Kidney glomerular epithelial cell (primary cell): Measurements from ENCODE around the gene BCL2L2.

Experiments
- DNase-seq: peaks from one replicate; lab custom pipeline; 2025; lab: John Stamatoyannopoulos, UW

BCL2L2 gene

GRCh38 chr14:23299986-23300686, 6.5 kb upstream of the BCL2L2 start:
- no peak for DNase-seq

DNA sequence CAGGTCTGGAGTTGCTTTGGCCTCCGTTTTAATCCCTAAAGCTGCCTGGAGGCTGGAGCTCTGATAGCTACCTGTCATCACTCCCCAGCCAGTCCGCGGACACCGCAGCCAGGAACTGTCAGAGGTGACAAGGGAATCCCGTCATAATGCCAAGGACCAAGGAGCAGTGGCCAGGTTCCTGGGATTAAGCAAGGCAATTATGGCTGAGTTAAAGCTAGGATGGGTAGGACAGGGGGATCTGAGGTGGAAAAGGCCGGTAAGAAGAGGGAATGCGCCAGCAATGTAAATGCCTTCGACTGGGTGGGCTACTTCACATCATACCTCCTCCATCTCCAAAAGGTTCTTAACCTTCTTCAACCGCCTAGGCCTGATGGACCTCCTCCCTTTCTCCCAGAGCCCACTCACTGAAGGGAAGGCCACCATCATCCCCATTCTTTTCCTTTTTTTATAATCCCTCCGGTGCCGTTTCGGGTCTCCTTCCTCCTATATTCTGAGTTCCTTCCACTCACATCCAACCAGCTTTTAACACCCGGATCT, 5.9 kb upstream of the BCL2L2 start:
- DNase-seq, result no peak

DNA sequence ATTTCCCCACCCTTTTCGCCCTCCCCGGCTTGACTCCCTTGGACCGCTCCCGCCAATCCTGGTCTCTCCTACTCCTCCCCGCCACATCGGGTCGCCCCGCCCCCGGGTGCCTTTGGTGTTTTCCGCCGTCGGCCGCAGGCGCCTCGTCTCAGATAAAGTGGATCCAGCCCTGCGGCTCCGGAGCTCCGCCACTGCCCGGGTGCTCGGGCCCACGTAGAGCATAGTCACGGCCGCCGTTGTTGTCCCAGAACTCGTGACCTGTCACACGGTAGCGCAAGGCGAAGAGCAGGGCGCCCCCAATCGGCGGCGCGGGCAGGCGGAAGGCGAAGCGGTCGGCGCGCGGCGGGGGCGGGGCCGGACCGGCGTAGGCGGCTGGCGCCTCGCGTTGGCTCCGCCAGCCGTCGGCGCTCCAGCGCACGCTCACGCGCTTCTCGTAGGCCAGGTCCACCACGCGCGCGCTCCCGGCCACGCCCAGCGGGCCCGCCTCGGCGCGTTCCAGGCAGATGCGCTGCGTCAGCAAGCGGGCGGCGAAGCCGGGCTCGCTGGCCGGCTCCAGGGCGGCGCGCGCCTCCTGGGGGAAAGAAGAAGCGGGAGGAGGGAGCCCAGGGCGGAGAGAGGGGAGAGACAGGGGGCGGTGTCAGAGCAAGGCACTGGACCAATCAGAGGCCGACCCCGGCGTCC, 5.2 kb upstream of the BCL2L2 start:
- peak; percentile 99 for DNase-seq

DNA sequence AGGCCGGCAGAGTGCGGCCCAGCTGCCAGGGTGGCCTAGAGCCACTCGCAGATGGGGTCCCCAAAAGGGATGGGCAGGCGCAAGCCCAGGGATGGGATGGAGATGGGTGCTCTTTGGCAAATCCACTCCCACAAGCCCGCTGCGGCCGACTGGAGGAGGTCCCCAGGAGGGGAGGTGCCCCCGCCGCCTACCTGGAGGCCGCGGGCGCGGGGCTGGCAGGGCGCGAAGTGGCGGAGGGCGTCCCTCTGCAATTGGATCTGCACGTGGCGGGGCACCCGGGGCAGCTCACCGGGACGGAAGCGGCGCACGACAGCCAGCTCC, 4.7 kb upstream of the BCL2L2 start:
- DNase-seq, result no peak

DNA sequence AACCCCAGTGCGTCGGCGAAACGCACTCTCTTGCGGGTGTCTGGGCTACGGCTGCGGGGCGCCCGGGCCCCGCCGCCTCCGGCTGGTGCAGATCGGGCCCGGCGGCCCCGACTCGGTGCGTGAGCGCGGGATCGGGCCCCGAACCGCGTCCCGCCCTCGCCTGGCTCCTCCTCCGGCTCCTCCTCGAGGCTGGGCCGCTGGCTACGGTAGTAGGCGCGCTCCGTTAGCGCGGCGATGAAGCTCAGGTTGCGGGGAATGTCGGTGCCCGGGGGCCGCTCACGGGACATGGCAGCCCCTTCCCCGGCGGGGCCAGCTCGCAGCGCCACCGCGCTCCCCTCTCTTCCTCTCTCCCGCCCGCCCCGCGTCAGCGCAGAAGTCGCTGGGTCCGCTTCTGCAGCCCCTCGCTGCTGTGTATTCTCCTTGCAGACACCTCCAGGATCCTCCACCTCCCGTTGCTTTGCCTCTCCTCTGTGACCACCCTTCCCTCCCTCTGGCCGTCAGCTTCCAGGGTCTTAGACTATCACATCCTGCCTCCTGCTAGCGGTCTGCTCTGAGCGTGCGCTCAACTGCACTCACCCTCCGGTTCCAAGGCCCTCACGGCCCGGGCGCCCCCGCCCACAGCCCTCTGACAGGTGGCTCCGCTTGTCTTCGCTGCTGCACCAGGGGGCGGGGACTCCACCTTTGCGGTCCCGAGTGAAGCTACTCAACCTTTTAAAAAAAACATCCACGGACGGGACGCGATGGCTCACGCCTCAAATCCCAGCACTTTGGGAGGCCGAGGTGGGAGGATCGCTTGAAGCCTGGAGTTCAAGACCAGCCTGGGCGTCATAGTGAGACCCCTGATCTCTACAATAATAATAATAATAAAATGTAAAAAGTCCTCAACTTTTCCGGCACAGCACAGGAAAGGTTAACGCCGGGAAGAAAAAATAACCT, 4.1 kb upstream of the BCL2L2 start, which contains the start of gene PPP1R3E:
Gene PPP1R3E (minus strand): TSS at position 570 of the 936 bp plus-strand sequence. CDS start 283 bp downstream, at position 287.
- DNase-seq, result peak; percentile 50

- no peak for DNase-seq
Measured at GRCh38 chr14:23307146-23307530, 505 bp downstream of the BCL2L2 start.

- DNase-seq, result no peak
Measured at GRCh38 chr14:23307687-23308644, 1.3 kb downstream of the BCL2L2 start.

- no peak for DNase-seq
Measured at GRCh38 chr14:23308721-23309445, 2.2 kb downstream of the BCL2L2 start.

DNA sequence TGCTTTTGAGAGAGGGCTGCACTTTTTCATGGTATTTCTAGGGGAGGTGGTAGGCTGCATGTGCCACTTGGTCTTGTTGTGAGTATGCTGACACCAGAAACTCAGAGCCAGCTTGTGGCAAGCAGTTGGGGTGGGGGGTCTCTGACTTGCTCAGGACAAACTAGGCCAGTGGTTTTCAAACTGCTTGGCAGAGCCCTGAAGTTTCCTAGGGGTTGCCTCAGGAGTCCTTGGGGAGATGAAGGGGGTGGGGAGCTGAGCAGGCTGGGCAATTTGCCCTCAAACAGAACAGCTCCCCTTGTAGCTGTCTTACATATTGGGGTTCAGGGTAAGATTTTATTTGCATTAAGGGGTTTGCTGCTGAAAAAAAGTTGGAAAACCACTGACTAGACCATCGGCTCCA, 3.9 kb downstream of the BCL2L2 start:
- no peak for DNase-seq

DNA sequence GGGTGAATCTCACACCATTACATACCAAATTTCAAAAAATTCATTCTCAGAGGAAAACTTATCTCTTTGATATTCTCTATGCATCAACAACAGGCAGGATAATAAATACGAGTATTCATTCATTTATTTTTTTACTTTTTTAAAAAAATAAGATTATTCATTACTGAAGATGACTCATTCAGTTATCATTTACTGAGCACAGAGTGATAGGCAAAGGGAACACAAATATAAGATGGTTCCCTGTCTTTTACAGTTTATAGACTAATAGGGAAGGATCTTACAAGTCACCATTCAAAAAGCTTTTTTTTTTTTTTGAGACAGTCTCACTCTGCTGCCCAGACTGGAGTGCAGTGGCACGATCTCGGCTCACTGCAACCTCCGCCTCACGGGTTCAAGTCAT, 9.7 kb downstream of the BCL2L2 start:
- no peak for DNase-seq

GRCh38 chr14:23319746-23320583, 13.3 kb downstream of the BCL2L2 start:
- DNase-seq, result no peak

DNA sequence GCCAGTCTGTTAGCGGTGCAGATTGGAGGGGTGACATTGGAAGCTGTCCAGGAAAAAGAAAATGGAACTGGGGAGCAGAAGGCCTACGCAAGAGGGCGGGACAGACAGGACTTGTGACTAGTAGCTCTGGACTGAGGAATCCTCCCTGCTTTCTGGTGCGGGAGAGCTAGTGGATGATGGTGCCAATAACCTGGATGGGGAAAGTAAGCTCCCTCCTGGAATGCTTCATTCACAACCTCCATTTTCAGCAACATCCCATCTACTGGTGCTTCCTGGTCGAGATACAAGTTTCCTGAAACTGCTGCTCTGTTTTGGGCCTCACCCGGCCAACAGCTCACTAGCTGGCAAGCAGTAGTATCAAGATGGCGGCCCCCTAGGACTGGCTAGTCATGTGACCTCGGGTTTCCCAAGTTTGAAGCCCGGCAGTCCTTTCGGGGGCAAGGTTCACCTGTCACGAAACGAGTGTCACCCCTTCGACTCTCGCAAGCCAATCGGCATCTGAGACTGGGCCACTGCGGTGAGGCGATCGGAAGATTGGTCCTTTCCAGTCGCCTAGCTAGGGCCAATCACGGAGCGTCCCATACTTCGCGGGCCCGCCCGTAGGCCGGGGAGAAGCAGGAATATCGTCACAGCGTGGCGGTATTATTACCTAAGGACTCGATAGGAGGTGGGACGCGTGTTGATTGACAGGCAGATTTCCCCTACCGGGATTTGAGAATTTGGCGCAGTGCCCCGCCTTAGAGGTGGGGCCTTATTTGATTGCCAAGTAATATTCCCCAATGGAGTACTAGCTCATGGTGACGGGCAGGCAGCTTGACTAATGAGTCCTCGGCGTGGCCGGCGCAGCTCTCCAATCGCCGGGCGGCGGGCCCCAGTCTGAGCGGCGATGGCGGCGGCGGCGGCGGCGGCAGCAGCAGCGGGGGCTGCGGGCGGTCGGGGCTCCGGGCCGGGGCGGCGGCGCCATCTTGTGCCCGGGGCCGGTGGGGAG, 14.2 kb downstream of the BCL2L2 start, which contains the start of gene PABPN1:
Gene PABPN1 (plus strand): TSS at position 874 of the 988 bp plus-strand sequence. CDS start 13 bp downstream, at position 887.
- DNase-seq, result peak; percentile 100

GRCh38 chr14:23321572-23322547, 15.2 kb downstream of the BCL2L2 start:
- DNase-seq, result peak; percentile 50

DNA sequence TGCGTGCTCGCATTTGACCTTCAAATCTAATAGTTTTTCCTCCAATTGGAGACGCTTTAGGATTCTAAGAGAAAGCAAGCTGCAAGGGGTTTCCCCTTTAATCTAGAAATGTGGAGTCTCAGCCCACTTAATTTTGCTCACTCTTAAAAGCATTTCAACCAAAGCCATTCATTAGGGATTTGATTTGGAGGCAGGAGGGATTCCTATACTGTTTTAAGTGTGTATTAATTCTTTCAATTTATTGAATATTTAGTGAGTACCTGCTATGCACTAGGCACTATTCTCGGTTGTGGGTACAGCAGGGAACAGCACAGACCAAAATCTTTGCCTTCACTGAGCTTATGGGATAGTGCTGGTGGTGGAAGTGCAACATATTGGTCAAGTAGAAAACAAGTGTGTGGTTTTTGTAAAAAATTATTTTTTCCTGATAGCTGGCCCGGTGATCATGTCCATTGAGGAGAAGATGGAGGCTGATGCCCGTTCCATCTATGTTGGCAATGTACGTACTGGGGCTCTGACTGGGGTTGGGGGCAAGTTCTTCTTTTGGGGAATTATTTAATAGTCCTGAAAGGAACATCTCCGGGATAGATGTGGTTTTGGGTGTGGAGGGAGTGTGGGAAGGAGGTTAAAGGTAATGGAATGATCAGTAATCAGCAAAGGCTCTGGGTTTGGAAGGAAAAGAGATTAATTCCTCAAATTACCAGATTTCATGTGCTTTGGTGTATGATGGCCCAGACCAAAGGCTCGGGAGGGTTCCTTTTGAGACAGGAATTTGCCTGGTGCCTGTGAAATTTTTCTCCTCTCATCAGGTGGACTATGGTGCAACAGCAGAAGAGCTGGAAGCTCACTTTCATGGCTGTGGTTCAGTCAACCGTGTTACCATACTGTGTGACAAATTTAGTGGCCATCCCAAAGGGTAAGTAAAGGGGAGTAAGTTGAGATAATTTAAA, 16.2 kb downstream of the BCL2L2 start:
- DNase-seq, result no peak

DNA sequence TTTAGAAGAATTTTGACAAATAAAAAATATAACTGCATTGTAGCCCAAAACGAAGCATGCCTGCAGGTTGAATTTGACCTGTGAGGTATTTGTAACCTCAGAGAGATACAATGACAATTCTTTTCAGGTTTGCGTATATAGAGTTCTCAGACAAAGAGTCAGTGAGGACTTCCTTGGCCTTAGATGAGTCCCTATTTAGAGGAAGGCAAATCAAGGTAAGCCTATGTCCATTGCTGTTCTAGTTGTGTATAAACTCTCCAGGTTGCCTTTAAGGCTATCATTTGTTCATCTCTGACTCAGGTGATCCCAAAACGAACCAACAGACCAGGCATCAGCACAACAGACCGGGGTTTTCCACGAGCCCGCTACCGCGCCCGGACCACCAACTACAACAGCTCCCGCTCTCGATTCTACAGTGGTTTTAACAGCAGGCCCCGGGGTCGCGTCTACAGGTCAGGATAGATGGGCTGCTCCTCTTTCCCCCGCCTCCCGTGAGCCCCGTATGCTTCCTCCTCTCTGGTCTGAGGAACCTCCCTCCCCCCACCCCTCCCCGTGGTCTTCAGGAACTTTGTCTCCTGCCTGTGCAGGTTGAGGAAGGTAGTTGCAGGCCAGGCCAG, 17.3 kb downstream of the BCL2L2 start:
- no peak for DNase-seq
